ENCODE data around the gene HIPK2.

Gene HIPK2

GRCh38 chr7:139808846-139809442 lies 31.1 kb upstream of the HIPK2 start:
- TF ChIP-seq TCF12 (IDR thresholded peaks at IDR 0.05; ENCODE audit: low read depth) (no peak), NFIC (IDR thresholded peaks at IDR 0.05) (no peak), TEAD4 (IDR thresholded peaks at IDR 0.05) (no peak), CEBPB (IDR thresholded peaks at IDR 0.05) (no peak), YY1 (IDR thresholded peaks at IDR 0.05; ENCODE audit: low read depth) (no peak), EGR1 (IDR thresholded peaks at IDR 0.05) (no peak), EP300 (IDR thresholded peaks at IDR 0.05; ENCODE audit: borderline replicate concordance) (no peak)
- TF ChIP-seq, protein P1, sequence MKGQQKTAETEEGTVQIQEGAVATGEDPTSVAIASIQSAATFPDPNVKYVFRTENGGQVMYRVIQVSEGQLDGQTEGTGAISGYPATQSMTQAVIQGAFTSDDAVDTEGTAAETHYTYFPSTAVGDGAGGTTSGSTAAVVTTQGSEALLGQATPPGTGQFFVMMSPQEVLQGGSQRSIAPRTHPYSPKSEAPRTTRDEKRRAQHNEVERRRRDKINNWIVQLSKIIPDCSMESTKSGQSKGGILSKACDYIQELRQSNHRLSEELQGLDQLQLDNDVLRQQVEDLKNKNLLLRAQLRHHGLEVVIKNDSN (IDR thresholded peaks at IDR 0.05), result no peak

DNA sequence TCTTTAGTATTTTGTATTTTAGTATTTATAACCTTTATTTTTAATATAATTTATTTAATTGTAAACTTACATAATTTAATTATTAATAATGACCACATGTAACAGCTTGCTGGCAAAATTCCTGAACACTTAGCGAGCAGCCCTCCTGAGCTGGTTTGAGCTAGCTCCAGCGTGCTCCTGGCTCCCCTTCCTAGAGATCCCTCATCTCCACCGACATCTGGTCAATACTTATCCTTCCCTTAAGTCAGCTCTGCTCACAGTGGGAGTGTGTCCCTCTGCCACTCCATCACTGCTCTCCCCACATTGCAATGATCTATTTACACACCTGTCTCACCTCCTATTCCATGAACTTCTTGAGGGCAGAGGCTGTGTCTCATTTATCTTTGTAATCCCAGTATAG lies 30.6 kb upstream of the HIPK2 start:
- TF ChIP-seq TAF1 (IDR thresholded peaks at IDR 0.05; ENCODE audit: low read depth), result no peak
- no peak for TF ChIP-seq TCF12 (IDR thresholded peaks at IDR 0.05; ENCODE audit: low read depth)
- TF ChIP-seq ZBTB7A (IDR thresholded peaks at IDR 0.05; ENCODE audit: low read depth), result no peak
- TF ChIP-seq TEAD4 (IDR thresholded peaks at IDR 0.05), result no peak
- no peak for TF ChIP-seq MAX (IDR thresholded peaks at IDR 0.05)
- TF ChIP-seq FOXM1 (IDR thresholded peaks at IDR 0.05; ENCODE audit: borderline replicate concordance, low read depth), result no peak
- TF ChIP-seq EGR1 (IDR thresholded peaks at IDR 0.05), result no peak
- TF ChIP-seq CREB1 (IDR thresholded peaks at IDR 0.05; ENCODE audit: low read depth), result no peak
- no peak for TF ChIP-seq REST (IDR thresholded peaks at IDR 0.05; ENCODE audit: low read depth)
- TF ChIP-seq RAD21 (IDR thresholded peaks at IDR 0.05; ENCODE audit: low read depth), result no peak
- no peak for TF ChIP-seq CEBPB (IDR thresholded peaks at IDR 0.05)
- TF ChIP-seq NFIC (IDR thresholded peaks at IDR 0.05), result no peak
- TF ChIP-seq EP300 (IDR thresholded peaks at IDR 0.05; ENCODE audit: borderline replicate concordance), result no peak
- no peak for TF ChIP-seq YY1 (IDR thresholded peaks at IDR 0.05; ENCODE audit: low read depth)
- TF ChIP-seq, protein P1 (IDR thresholded peaks at IDR 0.05), result no peak

DNA sequence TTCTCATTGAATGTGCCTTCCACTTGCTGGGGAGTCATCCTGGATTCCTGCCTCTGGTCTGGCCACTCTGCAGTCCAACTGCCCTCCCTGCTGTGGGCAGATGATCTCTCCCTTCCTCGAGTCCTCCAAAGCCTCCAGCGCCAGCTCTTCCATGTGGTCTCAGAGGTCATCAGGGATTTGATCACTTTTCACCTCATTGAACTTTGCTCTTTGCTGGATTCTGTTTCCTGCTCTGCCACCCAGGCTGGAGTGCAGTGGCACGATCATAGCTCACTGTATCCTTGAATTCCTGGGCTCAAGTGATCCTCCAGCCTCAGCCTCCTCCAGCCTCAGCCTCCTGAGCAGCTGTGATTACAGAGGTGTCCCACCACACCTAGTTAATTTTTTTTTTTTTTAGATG lies 29.2 kb upstream of the HIPK2 start:
- no peak for TF ChIP-seq REST (IDR thresholded peaks at IDR 0.05; ENCODE audit: low read depth)
- no peak for TF ChIP-seq CREB1 (IDR thresholded peaks at IDR 0.05; ENCODE audit: low read depth)
- TF ChIP-seq ZBTB7A (IDR thresholded peaks at IDR 0.05; ENCODE audit: low read depth), result no peak
- TF ChIP-seq TCF12 (IDR thresholded peaks at IDR 0.05; ENCODE audit: low read depth), result no peak
- no peak for TF ChIP-seq EP300 (IDR thresholded peaks at IDR 0.05; ENCODE audit: borderline replicate concordance)
- no peak for TF ChIP-seq YY1 (IDR thresholded peaks at IDR 0.05; ENCODE audit: low read depth)
- no peak for TF ChIP-seq RAD21 (IDR thresholded peaks at IDR 0.05; ENCODE audit: low read depth)
- no peak for TF ChIP-seq TEAD4 (IDR thresholded peaks at IDR 0.05)
- no peak for TF ChIP-seq FOXM1 (IDR thresholded peaks at IDR 0.05; ENCODE audit: borderline replicate concordance, low read depth)
- TF ChIP-seq CEBPB (IDR thresholded peaks at IDR 0.05), result no peak
- TF ChIP-seq EGR1 (IDR thresholded peaks at IDR 0.05), result no peak
- TF ChIP-seq NFIC (IDR thresholded peaks at IDR 0.05), result no peak
- TF ChIP-seq, protein P1 (IDR thresholded peaks at IDR 0.05), result no peak
- no peak for TF ChIP-seq TAF1 (IDR thresholded peaks at IDR 0.05; ENCODE audit: low read depth)
- no peak for TF ChIP-seq MAX (IDR thresholded peaks at IDR 0.05)

DNA sequence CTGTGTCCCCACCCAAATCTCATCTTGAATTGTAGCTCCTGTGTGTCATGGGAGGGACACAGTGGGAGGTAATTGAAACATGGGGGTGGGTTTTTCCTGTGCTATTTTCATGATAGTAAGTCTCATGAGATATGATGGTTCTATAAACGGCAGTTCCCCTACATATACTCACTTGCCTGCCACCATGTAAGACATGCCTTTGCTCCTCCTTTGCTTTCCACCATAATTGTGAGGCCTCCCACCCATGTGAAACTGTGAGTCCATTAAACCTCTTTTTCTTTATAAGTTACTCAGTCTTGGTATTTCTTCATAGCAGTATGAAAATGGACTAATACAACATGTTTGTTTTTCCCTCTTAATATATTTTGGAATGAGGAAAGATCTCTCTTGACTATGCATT lies 26.8 kb upstream of the HIPK2 start:
- no peak for TF ChIP-seq CEBPB (IDR thresholded peaks at IDR 0.05)
- TF ChIP-seq, protein P1 (IDR thresholded peaks at IDR 0.05), result no peak
- no peak for TF ChIP-seq TEAD4 (IDR thresholded peaks at IDR 0.05)
- TF ChIP-seq FOXM1 (IDR thresholded peaks at IDR 0.05; ENCODE audit: borderline replicate concordance, low read depth), result no peak

DNA sequence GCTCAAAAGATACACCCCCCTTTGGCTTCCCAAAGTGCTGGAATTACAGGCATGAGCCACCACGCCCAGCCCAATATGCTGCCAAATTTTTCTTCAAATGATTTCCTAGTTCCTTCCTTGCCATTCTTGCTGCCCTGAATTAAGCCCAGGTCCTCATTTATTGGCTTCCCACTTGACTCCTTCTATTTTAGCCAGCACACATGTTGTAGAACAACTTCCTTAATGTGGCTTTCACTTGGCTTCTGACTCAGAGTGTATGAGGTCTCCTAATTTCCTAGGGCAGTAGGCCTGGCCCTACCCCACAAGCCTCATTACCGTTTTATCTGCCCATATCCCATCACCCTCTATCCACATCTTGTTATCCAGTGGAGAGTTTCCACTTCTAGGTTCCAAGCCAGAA lies 21.8 kb upstream of the HIPK2 start:
- TF ChIP-seq CREB1 (IDR thresholded peaks at IDR 0.05; ENCODE audit: low read depth), result no peak
- TF ChIP-seq TAF1 (IDR thresholded peaks at IDR 0.05; ENCODE audit: low read depth), result no peak
